PFSK-1 (cell line): ENCODE results near the gene NTSR2.

Source experiments
- FOXP2 ChIP-seq: optimal IDR thresholded peaks from 2 replicates; pipeline ENCODE3; 2011; ENCODE audit warnings: borderline replicate concordance, control low read depth, inconsistent platforms; ENCODE audit not compliant: insufficient read depth; ENCODE audit errors: extremely low read length, extremely low read depth
- POLR2AphosphoS5 ChIP-seq: IDR thresholded peaks from 2 replicates; pipeline ENCODE4 v1.6.1; 2012; ENCODE audit warnings: low read depth, mild to moderate bottlenecking, control low read depth, low read length, moderate library complexity
- REST ChIP-seq, 2 experiments: IDR thresholded peaks; 2 replicates each; pipeline versions ENCODE4 v1.6.1 to v1.8.0; 2011 to 2012; ENCODE audit warnings: low read depth in 2 of 2, low read length in 2 of 2, control low read depth in 1 of 2, inconsistent platforms in 1 of 2, mild to moderate bottlenecking in 1 of 2, moderate library complexity in 1 of 2; ENCODE audit not compliant: insufficient read depth in 1 of 2
- SIN3A ChIP-seq: IDR thresholded peaks from 2 replicates; pipeline ENCODE4 v1.6.1; 2012; ENCODE audit warnings: mild to moderate bottlenecking, low read length, moderate library complexity, borderline replicate concordance; ENCODE audit not compliant: insufficient read depth
- TAF1 ChIP-seq: IDR thresholded peaks from 2 replicates; pipeline ENCODE4 v1.6.1; 2012; ENCODE audit warnings: low read length, control low read depth, borderline replicate concordance; ENCODE audit not compliant: insufficient read depth

Gene NTSR2

GRCh38 chr2:11699686-11700670 lies 30.0 kb upstream of the NTSR2 start:
- TF ChIP-seq TAF1 (no peak), REST (IDR thresholded peaks at IDR 0.05; ENCODE audit: insufficient read depth in 1 of 2, low read depth in 2 of 2, low read length in 2 of 2) (no peak), POLR2AphosphoS5 (no peak), SIN3A (no peak), FOXP2 (no peak)

- TF ChIP-seq POLR2AphosphoS5 (no peak), FOXP2 (no peak), TAF1 (no peak), SIN3A (no peak), REST (IDR thresholded peaks at IDR 0.05; ENCODE audit: insufficient read depth in 1 of 2, low read depth in 2 of 2, low read length in 2 of 2) (no peak)
Measured at GRCh38 chr2:11698009-11698922, 28.3 kb upstream of the NTSR2 start.

GRCh38 chr2:11697103-11697871 lies 27.3 kb upstream of the NTSR2 start:
- TF ChIP-seq SIN3A (no peak), FOXP2 (no peak), TAF1 (no peak), REST (IDR thresholded peaks at IDR 0.05; ENCODE audit: insufficient read depth in 1 of 2, low read depth in 2 of 2, low read length in 2 of 2) (no peak)

- TF ChIP-seq POLR2AphosphoS5 (no peak), REST (IDR thresholded peaks at IDR 0.05; ENCODE audit: insufficient read depth in 1 of 2, low read depth in 2 of 2, low read length in 2 of 2) (no peak), TAF1 (no peak), SIN3A (no peak), FOXP2 (no peak)
Measured at GRCh38 chr2:11696736-11697102, 26.7 kb upstream of the NTSR2 start.
